ENCODE measurements around the gene ZBTB38.

The ZBTB38 gene

DNA sequence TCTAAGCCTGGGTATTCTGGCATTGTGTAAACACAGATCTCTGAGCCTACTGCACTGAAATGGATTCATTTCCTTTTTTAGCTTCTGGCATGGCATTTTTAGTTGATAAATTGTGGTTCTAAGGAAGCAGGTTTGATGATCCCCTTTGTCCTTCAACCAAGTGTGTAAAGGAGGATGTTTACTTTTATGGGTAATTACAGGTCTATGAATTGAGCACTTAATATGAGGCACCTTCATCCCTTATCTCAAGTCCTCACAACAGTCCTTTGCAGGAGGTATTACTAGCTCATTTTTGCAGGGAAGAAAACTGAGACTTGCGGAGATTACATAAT is 30.8 kb upstream of the ZBTB38 start:
- no peak for DNase-seq (ENCODE audit: low read depth)

DNA sequence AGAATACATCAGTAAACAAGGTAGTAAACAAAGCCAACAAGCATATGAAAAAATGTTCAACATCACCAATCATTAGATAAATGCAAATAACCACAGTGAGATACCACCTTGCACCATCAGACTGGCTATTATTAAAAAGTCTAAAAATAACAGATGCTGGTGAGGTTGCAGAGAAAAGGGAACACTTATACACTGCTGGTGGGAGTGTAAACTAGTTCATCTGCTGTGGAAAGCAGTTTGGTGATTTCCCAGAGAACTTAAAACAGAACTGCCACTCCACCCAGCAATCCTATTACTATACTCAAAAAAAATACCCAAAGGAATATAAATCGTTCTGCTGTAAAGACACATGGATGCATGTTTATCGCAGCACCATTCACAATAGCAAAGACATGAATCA is 30.3 kb upstream of the ZBTB38 start:
- DNase-seq (ENCODE audit: low read depth), result no peak

DNA sequence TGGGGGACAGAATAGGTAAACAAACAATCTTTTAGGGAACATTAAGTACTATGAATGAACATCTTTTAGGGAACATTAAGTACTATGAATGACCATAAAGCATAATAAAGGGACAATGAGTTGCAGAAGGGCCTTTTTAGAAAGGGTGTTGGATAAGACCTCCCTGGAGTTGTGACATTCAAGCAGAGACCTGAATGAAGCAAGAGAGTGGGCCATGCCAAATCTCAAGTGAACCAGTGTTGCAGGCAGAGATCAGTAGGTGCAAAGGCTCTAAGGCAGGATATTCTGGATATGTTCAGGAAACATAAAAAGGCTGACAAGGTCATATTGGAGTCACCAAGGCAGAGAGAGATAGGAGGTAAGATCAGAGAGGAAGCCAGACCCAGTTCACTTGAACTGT is 29.4 kb upstream of the ZBTB38 start:
- DNase-seq (ENCODE audit: low read depth), result no peak

DNA sequence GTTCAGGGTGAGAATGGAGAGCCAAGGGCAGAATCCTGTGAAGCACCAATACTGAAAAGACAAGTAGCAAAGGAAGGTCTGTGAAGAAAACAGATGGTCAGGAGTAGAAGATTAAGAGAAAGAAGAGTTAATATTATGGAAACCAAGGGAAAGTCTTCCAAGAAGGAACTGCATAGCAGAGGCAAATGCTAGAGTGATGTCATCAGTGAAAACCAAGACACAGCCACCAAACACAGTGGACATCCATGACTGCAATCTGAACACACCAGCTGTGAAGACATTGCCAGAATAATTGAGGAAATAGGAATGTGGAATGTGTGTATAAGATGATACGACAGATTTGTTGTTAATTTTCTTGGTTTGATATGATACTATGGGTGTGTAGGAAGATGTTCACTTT is 26.8 kb upstream of the ZBTB38 start:
- DNase-seq (ENCODE audit: low read depth), result no peak

DNA sequence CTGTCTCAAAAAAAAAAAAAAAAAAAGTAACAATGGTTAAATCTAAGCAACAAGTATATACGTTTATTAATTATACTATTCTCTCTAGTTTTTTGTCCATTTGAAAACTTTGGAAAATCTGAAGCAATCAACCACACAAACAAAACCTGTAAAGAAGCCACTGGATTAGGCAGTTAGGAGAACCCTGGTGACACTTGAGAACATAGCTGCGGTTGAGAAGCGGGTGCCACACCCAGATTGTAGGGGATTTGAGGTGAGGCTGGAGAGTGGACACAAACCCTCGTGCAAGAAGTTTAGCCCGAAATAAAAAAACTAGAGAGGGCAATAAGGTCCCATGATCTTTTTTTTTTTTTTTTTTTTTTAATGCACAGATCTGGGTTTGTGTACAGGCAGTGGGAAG is 25.9 kb upstream of the ZBTB38 start:
- DNase-seq (ENCODE audit: low read depth), result no peak

DNA sequence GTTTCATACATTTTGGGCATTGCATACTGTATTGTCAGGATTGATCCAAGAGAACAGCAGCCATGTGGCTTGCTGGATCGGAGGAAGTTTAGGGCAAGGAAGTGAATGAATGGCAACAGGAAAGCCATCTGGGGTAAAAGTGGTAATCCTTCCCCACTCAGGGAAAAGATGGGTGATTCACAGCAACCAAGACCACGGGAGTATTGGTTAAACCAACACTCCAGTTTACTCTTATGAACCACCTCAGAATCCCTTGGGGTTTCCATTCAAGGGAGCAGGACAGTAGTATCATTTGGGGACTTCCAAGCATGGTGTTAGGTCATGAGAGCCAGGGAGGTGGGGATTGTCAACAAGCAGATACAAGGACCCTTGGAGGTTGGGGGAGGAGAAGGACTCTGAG is 25.2 kb upstream of the ZBTB38 start:
- no peak for DNase-seq (ENCODE audit: low read depth)

DNA sequence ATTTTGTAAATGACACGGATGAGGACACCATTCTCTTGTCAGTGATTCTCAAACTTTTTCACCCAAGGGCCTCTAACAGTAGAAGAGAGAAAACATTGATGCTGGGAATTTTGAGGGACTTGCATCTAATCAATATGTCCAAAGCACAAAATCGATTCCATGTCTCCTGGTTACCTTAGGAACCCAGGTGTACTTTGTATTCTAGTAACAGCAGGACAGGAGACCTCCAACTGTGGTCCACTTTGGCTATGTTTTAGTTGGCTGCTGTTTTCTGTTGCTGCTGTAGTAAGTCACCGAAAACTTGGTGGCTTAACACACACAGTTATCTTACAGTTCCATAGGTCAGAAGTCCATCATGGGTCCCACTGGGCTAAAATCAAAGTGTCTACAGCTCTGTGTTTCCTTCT is 24.4 kb upstream of the ZBTB38 start:
- no peak for DNase-seq (ENCODE audit: low read depth)

DNA sequence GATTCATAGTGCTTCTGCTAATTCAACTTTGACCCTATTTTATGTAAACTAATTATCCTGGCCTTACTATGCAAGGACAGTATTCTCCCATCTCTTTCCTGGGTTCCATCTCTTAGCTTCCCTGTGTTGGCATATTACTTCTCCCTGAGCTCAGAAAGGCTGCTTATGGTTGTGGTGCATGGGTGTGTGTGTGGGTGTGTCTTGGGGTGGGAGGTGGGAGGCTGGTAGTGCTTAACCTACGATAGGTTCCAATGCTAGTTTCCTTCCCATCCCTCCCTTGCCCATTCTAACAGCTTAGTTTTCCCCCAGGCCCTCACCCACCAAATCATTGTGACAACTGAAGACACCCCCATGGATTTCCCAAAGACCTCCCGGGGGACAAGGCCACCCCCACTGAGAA is 22.8 kb upstream of the ZBTB38 start:
- DNase-seq (ENCODE audit: low read depth), result no peak

DNA sequence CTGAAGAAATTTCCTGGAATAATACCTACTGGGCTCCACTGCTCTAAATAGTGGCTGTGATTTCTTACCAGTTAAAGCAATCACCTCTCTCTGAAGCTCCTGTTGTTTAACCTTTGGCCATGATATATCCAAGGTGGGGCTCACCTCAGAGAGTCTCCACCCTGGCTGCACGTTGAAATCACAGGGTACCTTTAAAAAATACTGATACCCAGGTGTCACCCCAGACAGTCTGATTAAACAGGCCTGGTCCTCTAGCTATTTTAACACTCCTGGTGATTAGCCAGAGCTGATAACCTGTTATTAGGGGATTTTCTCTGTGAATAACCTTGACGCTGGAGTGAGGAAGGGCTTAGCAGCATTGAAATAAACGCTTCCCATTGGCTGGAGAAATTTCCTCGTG is 22.3 kb upstream of the ZBTB38 start:
- no peak for DNase-seq (ENCODE audit: low read depth)

DNA sequence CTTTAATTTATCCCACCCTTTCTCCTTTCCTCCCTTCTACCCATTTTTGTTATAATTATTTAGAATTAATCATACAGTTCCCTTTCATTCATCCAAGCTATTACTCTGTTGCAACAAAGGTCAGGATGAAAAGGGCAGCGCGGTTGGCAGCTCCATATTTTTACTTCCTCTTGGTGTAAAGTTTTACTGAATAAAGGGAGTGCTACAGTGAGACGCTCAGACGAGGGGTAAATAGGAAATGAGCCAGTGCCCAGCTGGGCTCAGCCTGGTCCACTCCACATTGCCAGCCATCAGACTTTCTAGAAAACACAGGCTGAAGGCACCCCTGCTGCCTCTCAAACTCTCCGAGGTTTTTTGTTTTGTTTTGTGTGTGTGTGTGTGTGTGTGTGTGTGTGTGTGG is 21.9 kb upstream of the ZBTB38 start:
- DNase-seq (ENCODE audit: low read depth), result no peak

DNA sequence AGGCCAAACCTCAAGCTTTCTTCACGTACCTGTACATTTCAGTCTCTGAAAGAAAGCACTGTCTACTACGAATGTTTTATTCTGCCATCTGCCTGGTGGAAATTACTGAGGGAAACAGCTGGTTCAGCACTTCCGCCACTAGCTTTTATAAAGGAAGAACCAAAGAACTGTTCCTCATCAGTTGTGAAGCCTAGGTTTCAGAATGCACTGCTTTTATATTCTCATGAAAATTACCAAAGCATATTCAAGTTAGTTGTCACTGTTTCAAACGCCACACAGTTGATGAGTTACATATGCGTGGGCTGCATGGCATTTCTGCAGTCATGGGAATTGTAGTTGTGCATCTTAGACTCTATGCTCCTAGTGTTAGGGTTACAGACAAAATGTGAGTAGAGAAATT is 21.5 kb upstream of the ZBTB38 start:
- DNase-seq (ENCODE audit: low read depth), result no peak

DNA sequence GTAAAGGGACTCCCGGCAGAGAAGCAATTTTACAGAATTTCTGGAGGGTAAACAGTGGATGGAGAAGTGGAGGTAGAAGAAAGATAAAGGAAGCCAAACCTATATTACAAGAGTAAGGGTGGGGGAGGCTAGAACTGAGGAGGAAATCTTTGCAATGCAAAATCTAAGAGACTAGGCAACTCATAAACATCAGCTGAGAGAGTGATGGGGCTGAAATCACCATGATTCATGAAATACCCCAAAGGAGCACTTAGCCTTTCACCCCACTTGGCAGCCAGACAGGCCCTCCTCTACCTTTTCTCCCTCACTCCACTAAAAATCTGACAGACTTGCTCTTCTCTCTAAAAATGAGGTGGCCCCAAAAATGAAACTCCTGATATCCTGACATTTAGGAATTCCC is 19.5 kb upstream of the ZBTB38 start:
- no peak for DNase-seq (ENCODE audit: low read depth)

DNA sequence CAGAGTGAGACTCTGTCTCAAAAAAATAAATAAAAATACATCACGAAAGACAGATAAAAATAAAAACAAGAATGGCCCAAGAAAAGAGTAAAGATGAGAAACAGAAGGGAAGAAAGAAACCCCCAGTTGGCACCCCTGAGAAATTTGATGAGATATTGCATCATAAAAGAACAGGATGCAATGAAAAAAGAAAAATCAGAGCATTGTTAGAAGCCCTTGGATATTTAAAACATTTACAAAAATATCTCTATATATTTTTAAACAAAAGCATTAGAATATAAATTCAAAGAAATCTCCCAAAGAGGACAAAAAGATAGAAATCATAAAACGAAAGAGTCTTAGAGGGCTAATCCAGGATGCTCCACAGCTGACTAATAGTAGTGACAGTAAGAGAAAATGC is 18.6 kb upstream of the ZBTB38 start:
- no peak for DNase-seq (ENCODE audit: low read depth)

DNA sequence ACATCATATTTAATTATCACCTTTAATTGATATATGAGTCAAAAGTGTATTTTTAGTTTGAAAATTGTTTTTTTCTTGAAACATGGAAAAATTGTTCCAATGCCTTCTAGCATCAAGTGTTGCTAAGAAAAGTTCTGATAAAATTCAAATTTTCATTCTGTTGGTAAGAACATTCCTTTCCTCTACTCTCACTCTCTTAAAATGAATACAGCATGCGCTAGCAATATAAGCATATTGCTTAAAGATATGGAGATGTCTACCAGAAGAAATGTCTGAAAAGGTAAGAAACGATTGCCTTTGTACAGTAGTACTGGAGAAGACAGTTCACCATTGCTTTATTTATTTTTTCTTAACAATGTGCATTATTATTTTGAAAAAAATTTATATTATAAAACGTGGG is 17.6 kb upstream of the ZBTB38 start:
- no peak for DNase-seq (ENCODE audit: low read depth)

DNA sequence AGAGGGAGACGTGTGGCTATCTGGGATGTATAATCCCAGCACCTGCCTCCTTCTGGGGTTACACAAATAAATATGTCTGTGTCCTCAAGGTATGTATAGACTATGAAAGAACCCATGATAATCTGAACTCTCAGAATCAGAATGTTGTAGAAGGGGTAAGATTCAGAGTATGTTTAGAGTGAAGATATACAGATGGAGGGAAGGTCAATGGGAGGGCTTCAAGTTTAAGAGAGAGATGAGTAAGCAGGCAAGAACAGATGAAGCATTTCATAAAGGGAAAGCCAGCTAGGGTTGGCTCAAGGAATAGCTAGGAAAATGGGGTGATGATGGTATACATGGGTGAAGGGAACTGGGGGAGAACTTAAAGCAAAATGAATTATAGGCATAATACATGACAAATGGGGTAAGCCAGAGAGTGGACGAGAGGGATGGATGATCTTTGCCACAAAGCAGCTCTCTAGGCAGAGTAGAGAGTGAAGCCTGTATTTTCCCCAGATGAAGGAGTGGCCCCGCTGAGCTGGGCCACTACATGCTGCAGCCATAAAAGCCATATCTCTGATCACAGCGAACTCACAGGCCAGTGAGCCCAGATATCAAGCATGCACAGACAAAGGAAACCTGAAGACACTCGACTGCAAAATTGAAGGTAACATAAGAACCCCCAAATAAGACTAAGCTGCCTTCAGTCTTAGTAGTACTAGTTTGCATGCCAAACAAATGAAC is 15.9 kb upstream of the ZBTB38 start:
- no peak for DNase-seq (ENCODE audit: low read depth)

DNA sequence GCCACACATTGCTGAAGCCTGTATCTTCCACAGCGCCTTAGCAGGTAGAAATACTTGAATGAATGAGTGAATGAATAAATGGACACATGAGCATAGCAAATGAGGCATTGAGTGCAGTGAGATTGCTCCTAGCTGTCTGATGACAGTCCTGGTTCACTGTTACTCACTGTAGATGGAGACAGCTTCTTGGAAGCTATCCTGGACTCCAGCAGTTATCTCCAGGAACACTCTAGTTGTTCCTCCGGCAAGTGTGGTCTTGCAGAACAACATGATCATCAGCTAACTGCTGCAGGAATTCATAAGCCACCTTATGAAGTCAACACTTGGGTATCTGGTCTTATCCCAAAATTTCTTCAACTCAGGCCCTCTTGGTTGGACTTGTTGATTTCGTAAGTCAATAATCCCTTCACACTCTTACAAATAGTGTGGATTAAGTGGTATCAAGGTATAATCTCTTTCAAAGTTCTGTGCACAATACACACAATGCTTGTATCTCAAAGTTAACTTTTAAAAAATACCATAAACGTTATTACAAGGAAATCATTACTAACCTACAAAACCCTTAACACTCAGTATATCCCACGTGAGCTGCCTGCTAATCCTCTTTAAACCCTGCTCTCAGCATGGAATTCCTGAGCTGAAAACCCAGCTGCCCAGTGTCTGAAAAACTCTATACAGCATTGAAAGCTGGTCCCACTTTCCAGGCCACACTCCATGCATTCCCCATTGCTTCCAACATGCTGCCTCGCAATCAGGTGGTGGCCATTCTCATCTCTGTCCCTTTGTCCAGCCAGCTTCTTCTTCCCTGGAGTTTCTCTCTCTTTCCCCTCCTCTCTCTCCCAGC is 14.4 kb upstream of the ZBTB38 start:
- no peak for DNase-seq (ENCODE audit: low read depth)

DNA sequence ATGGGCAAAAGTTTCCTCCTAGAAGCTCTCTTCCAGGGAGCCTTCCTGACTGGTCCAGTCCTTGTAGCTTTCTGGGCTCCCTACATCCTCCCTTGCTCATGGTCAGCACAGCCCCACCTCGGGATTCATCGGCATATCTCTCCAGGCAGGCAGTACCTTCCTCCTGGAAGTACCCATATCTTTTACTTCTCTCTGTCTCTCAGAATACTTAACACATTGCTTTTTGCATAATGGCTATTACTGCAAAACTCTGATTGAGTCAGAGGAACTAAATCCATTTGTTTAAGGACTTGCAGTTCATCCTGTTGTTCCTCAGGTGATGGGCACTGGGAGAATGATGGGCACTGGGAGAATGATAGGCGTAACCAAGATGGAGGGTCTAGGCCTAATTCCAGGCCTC is 13.8 kb upstream of the ZBTB38 start:
- no peak for DNase-seq (ENCODE audit: low read depth)

DNA sequence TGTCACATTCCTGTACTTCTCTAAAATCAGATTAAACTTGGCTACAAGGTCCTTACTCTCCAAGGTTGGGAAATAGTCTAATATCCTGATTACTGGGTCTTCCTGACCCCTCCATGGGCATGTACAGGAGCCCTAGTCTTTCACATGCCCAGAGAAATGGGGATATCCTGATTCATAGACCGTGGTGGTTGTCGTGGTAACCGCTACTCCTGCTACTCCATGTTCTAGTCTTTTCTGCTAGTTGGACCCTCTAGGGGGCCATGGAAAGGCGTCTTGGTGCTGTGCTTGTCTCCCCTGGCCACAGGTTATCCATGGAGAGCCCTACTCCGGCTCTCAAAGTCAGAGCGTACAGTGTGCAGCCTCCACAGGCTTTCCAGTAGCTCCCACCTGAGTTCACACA is 13.1 kb upstream of the ZBTB38 start:
- DNase-seq (ENCODE audit: low read depth), result no peak

DNA sequence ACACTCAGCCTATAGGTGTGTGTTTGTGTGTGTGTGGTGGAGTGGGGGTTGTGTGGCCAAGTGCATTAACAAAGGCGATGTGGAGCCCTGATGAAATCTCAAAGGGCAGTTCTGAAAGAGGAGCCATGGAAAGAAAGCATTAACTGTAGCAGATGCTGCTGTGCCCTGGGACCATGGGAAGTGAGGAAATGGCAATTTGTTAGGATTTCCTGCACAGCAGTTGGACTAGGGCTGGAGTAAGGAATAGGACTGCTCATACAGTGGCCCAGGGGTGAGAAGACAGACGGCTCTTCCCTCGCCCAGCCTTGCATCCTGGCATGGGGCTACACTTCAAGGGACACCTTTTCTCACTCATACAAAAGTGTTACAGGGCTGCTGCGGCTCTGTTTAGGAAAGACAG is 12.3 kb upstream of the ZBTB38 start:
- no peak for DNase-seq (ENCODE audit: low read depth)

DNA sequence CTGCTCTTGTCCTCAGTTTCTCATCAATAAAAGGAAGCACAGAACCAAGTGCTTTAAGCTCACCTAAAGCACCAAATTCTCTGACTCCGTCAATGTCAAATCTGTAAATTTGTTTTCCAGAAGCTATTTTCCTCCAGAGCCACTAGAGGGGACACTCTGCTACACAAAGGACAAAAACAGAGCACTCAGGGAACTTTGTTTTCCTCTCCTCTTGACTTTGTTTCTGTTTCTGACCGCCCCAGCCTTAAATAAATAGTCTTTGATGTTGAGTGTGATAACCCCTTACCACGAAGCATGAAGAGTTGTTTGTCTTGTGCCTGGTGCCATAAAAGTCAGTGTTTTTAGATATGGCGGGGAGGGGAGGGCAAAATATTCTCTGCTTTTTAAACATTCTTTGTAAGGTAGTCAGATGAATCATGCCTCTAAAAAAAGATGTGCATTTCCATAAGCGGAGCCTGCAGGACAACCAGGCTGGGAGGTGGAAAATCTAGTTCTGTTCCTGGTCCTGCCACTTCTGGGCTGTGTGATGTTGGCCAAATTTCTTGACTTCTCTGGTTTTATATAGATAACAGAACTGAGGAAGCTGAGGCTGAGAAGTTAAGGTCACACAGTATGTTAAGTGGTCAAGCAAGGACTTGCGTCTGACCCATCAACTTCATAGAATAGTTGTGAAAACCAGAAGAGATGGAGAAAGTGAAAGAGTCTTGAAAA is 7.3 kb upstream of the ZBTB38 start:
- DNase-seq (ENCODE audit: low read depth), result no peak

DNA sequence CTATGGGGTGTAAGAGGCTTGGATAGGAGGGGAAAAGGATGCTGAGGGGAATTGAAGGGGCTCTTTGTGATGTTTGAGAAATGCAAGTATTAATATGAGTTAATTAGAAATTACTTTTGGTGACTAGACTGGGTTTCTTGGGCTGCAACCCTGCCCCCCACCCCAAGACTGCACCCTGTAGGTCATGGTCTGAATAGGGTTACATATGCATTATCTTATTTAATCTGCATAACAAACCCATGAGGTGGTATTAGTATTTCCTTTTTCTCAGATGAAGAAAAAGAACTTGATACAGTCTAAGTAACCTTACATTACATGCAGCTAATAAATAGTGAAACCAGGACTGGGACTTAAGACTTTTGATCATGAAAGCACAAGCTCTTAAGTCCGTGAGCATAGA is 5.6 kb upstream of the ZBTB38 start:
- DNase-seq (ENCODE audit: low read depth), result no peak

DNA sequence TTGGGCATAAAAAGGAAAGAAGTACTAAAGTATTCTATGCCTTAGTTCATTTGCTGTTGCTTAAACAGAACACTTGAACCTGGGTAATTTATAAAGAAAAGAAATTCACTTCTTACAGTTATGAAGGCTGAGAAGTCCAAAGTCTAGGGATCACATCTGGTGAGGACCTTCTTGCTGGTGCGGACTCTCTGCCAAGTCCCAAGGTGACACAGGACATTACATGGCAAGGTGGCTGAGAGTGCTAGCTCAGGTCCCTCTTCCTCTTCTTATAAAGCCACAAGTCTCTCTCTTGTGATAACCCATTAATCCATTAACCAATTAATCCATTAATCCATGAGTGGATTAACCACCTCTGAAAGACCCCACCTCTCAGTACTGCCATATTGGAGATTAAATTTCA is 3.1 kb upstream of the ZBTB38 start:
- DNase-seq (ENCODE audit: low read depth), result no peak

DNA sequence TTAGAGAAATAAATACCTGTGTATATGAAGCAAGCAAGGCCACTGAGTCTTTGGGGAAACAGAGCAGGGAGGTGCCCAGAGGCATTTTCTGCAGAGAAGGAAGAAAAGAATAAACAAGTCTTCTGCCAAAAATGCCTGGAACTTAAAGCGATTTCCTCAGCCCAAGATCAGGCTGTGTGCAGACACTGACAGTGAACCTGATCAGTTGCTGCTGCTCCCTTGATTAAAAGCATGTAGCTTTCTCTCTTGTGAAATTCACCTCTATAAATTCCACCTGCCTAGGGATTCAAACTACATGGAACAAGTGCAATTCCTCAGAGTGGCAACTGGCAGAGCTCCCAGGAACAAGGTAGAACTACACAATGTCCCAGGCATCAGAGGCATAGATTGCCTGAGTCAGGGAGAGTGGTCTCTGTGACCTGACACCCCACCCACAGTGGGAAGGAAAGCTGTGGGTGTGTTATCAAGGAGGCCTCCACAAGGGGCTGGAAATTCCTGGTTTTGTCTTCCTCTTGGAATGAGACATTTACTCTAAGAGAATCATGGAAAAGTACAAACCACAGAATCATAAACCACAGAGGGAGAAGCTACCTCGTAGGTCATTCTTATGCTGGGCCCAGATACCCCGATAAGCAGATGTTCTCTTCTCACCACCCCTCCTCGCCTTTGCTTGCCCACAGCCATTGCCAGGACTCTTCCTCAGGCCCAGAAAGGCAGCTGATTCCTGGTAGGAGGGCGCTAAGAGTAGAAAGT is 1.8 kb upstream of the ZBTB38 start:
- DNase-seq (ENCODE audit: low read depth), result no peak

Measured in T-helper 22 cell (primary cell).